K562 (cell line): Measurements from ENCODE around the gene PHF20. TPM values are rescaled to one million over a fixed set of nuclear protein-coding genes. Genes with fewer than 3 reads are reported as not detected.

Experiments used
- HDAC2 ChIP-seq: fragments of 450-650 bp; IDR thresholded peaks from 2 replicates; pipeline ENCODE4 v1.6.1; 2016; ENCODE audit warnings: mild to moderate bottlenecking
- KDM1A ChIP-seq, 2 experiments: fragments of 450-650 bp; IDR thresholded peaks; 2 replicates each; pipeline ENCODE4 v1.6.1; 2016; ENCODE audit warnings: mild to moderate bottlenecking in 2 of 2
- SMARCE1 ChIP-seq: fragments of 450-650 bp; IDR thresholded peaks from 2 replicates; pipeline ENCODE4 v1.7.1; 2016; ENCODE audit warnings: mild to moderate bottlenecking
- SMC3 ChIP-seq: conservative IDR thresholded peaks from 2 replicates; pipeline ENCODE4 v1.6.1; 2011; ENCODE audit warnings: low read depth, low read length, improper control_type of control experiment; ENCODE audit not compliant: insufficient read depth
- ZNF175 ChIP-seq: fragments of 200-800 bp; sonication (Bioruptor generic); IDR thresholded peaks from 2 replicates; pipeline ENCODE4 v1.6.1; 2016; ENCODE audit warnings: low read depth, mild to moderate bottlenecking, missing genetic modification characterization, missing compliant biosample characterization
- ZNF347 ChIP-seq: fragments of 450-650 bp; formaldehyde crosslinking; IDR thresholded peaks from 2 replicates; pipeline ENCODE4 v1.4.0; 2020; ENCODE audit warnings: low read depth, mild to moderate bottlenecking, moderate library complexity
- ZNF561 ChIP-seq: fragments of 450-650 bp; formaldehyde crosslinking; conservative IDR thresholded peaks from 2 replicates; pipeline ENCODE4 v1.4.0; 2020; ENCODE audit warnings: mild to moderate bottlenecking, moderate library complexity
- ZNF609 ChIP-seq: sonication (generic); formaldehyde crosslinking; IDR thresholded peaks from 2 replicates; pipeline ENCODE4 v1.8.1; 2023; ENCODE audit warnings: missing genetic modification reagents, mild to moderate bottlenecking, borderline replicate concordance
- polyA plus RNA-seq, 8 experiments: library from polyadenylated mRNA; depleted of rRNA in 4 of 8; stranded (reverse) in 5 of 8; unstranded in 3 of 8; fragments of >200 nt; fragmentation: Nextera tagmentation in 2 of 8; fragmentation: Illumina TruSeq in 1 of 8; extraction: Ambion mirVana in 2 of 8; extraction: Trizol in 1 of 8; gene quantifications; 2 replicates each; pipeline versions ENCODE4 v1.2.1 to v1.2.3, GENCODE V29; 2011 to 2014; ENCODE audit warnings: inconsistent platforms in 1 of 8, missing spikeins in 1 of 8
- total RNA-seq, 7 experiments: library from RNA; depleted of rRNA in 6 of 7; stranded (reverse); fragments of >200 nt in 6 of 7; fragmentation: Illumina TruSeq in 2 of 7; extraction: Trizol in 2 of 7; gene quantifications; 2 replicates each; pipeline versions ENCODE4 v1.2.1 to v1.2.3, GENCODE V29; 2011 to 2021; ENCODE audit warnings: low replicate concordance in 1 of 7
- TF ChIP-seq, protein P1 (sequence below): fragments of 250-450 bp; sonication (Bioruptor Pico); IDR thresholded peaks from 2 replicates; pipeline ENCODE4 v1.5.0; 2022; ENCODE audit warnings: mild to moderate bottlenecking
- TF ChIP-seq, protein P2 (sequence below), 2 experiments: fragments of 450-650 bp; formaldehyde crosslinking in 1 of 2; IDR thresholded peaks; 2 replicates each; pipeline versions ENCODE4 v1.4.0 to v1.6.1; 2014 to 2020; ENCODE audit warnings: mild to moderate bottlenecking in 2 of 2, borderline replicate concordance in 1 of 2, low read depth in 1 of 2

Gene PHF20
- total and polyA plus RNA-seq, 9 of the 15 experiments (the other 6 are each of a cell fraction or from before 2014, with no cell fraction given), result 49.9 to 196 (median 70.7) TPM

GRCh38 chr20:35742741-35743523 lies 28.9 kb upstream of the PHF20 start (continued):
- TF ChIP-seq, protein P1, sequence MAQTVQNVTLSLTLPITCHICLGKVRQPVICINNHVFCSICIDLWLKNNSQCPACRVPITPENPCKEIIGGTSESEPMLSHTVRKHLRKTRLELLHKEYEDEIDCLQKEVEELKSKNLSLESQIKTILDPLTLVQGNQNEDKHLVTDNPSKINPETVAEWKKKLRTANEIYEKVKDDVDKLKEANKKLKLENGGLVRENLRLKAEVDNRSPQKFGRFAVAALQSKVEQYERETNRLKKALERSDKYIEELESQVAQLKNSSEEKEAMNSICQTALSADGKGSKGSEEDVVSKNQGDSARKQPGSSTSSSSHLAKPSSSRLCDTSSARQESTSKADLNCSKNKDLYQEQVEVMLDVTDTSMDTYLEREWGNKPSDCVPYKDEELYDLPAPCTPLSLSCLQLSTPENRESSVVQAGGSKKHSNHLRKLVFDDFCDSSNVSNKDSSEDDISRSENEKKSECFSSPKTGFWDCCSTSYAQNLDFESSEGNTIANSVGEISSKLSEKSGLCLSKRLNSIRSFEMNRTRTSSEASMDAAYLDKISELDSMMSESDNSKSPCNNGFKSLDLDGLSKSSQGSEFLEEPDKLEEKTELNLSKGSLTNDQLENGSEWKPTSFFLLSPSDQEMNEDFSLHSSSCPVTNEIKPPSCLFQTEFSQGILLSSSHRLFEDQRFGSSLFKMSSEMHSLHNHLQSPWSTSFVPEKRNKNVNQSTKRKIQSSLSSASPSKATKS (CRISPR knock-in tag), result 0 out of 2 replicates have a peak, but pooled peaks have one; percentile 22
- no peak for TF ChIP-seq ZNF609 (CRISPR knock-in tag)
- TF ChIP-seq KDM1A (IDR thresholded peaks at IDR 0.05), result peak; percentile 54 to 63; a peak in 3 of 4 replicates
- no peak for TF ChIP-seq ZNF561
- no peak for TF ChIP-seq HDAC2
- no peak for TF ChIP-seq SMC3
- TF ChIP-seq, protein P2, sequence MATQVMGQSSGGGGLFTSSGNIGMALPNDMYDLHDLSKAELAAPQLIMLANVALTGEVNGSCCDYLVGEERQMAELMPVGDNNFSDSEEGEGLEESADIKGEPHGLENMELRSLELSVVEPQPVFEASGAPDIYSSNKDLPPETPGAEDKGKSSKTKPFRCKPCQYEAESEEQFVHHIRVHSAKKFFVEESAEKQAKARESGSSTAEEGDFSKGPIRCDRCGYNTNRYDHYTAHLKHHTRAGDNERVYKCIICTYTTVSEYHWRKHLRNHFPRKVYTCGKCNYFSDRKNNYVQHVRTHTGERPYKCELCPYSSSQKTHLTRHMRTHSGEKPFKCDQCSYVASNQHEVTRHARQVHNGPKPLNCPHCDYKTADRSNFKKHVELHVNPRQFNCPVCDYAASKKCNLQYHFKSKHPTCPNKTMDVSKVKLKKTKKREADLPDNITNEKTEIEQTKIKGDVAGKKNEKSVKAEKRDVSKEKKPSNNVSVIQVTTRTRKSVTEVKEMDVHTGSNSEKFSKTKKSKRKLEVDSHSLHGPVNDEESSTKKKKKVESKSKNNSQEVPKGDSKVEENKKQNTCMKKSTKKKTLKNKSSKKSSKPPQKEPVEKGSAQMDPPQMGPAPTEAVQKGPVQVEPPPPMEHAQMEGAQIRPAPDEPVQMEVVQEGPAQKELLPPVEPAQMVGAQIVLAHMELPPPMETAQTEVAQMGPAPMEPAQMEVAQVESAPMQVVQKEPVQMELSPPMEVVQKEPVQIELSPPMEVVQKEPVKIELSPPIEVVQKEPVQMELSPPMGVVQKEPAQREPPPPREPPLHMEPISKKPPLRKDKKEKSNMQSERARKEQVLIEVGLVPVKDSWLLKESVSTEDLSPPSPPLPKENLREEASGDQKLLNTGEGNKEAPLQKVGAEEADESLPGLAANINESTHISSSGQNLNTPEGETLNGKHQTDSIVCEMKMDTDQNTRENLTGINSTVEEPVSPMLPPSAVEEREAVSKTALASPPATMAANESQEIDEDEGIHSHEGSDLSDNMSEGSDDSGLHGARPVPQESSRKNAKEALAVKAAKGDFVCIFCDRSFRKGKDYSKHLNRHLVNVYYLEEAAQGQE (IDR thresholded peaks at IDR 0.05; ENCODE audit: borderline replicate concordance), result no peak
- TF ChIP-seq, protein P2 (CRISPR knock-in tag; IDR thresholded peaks at IDR 0.05; ENCODE audit: low read depth), result no peak
- TF ChIP-seq ZNF347 (CRISPR knock-in tag), result no peak
- no peak for TF ChIP-seq ZNF175 (CRISPR knock-in tag)
- peak; percentile 31; the same call in 1 of the 2 replicates for TF ChIP-seq SMARCE1
